ENCODE results near the gene KIF3B.
A peak's percentile ranks its signal among the peaks of the same experiment; 100 is the strongest.
"Not testable (repeated sequence)": the region's sequence is repeated elsewhere in the genome, so short reads cannot be mapped to it uniquely, and the experiment has no call there.

KIF3B gene

GRCh38 chr20:32237419-32237818, 40.0 kb upstream of the KIF3B start:
- FAIRE-seq = no peak
- no peak for TF ChIP-seq CTCF (IDR thresholded peaks at IDR 0.05; ENCODE audit: insufficient read depth, missing control alignments)
- DNase-seq (ENCODE audit: insufficient read length, low spot score) = no peak

- TF ChIP-seq CTCF (IDR thresholded peaks at IDR 0.05; ENCODE audit: insufficient read depth, missing control alignments) = no peak
- DNase-seq (ENCODE audit: insufficient read length, low spot score) = no peak
- FAIRE-seq = no peak
Measured at GRCh38 chr20:32238483-32239425, 38.7 kb upstream of the KIF3B start.

GRCh38 chr20:32240205-32240604, 37.2 kb upstream of the KIF3B start:
- no peak for DNase-seq (ENCODE audit: insufficient read length, low spot score)
- FAIRE-seq = no peak
- peak; percentile 5 for TF ChIP-seq CTCF (IDR thresholded peaks at IDR 0.05; ENCODE audit: insufficient read depth, missing control alignments)

GRCh38 chr20:32241807-32242206, 35.6 kb upstream of the KIF3B start:
- FAIRE-seq = no peak
- TF ChIP-seq CTCF (IDR thresholded peaks at IDR 0.05; ENCODE audit: insufficient read depth, missing control alignments) = no peak
- DNase-seq (ENCODE audit: insufficient read length, low spot score) = no peak

- TF ChIP-seq CTCF (IDR thresholded peaks at IDR 0.05; ENCODE audit: insufficient read depth, missing control alignments) = no peak
- FAIRE-seq (no peak), DNase-seq (ENCODE audit: insufficient read length, low spot score) (no peak)
Measured at GRCh38 chr20:32244150-32244823, 33.2 kb upstream of the KIF3B start.

GRCh38 chr20:32244959-32245358, 32.5 kb upstream of the KIF3B start:
- no peak for DNase-seq (ENCODE audit: insufficient read length, low spot score)
- no peak for FAIRE-seq
- TF ChIP-seq CTCF (IDR thresholded peaks at IDR 0.05; ENCODE audit: insufficient read depth, missing control alignments) = no peak

- not testable (repeated sequence) for FAIRE-seq; DNase-seq (ENCODE audit: insufficient read length, low spot score)
Measured at GRCh38 chr20:32246208-32246607, 31.2 kb upstream of the KIF3B start.
